ENCODE measurements around the gene ITGB6. TPM values are rescaled to one million over a fixed set of nuclear protein-coding genes. Genes with fewer than 3 reads are reported as not detected.

Gene ITGB6
- total RNA-seq, 3 donors from 2014 or later = not detected

DNA sequence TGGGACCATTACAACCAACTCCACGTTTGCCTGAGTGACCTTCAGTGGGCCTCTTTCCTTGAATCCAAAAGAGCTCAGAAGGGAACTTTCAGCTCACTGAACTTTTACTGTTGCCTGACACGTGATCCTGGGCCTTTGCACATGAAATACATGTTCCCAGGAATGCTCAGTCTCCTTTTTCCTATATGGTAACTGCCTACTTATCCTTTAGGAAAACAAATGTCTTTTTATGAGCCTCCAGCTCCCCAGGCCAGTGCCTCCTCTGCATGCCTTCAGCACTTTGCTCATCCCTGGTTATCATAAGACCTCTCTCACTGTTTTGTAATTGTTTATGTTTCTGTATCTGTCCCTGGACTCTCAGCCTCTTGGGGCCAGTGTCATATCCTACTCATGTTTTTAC, 142.7 kb downstream of the ITGB6 start:
- Mint-ChIP-seq H3K36me3 (ENCODE audit: insufficient read depth) (no peaks in the 10 kb centered on the region), H3K4me1 (ENCODE audit: low read depth) (no peaks in the 10 kb centered on the region), H3K9me3 (no peaks in the 10 kb centered on the region), H3K27me3 (ENCODE audit: low read depth) (peaks cover 45% of the 10 kb centered on the region), H3K4me3 (no peak overlapping the region)
- ATAC-seq = no peak
- DNase-seq = no peak

DNA sequence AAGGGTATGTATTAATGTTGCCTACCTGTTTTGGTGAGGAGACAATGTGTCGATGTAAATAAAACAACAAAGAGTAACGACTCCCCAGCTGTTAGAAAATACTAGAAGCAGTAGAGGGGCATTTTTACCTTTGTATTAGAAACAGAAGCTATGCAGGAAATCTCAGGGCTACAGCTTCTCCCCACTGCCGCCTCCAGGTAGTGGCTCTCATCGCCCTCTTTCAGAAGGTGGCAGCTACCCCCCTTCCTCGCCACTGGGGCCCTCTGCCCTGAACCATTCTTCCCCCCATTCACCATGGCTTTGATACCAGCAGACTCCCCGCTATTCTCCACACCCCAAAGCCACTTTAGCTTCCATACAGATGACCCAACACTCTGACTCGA, 144.4 kb downstream of the ITGB6 start:
- ATAC-seq (no peak), DNase-seq (no peak)
- peaks cover 41% of the 10 kb centered on the region for H3K27me3 Mint-ChIP-seq (ENCODE audit: low read depth)
- H3K36me3 Mint-ChIP-seq (ENCODE audit: insufficient read depth) = no peaks in the 10 kb centered on the region
- H3K4me1 Mint-ChIP-seq (ENCODE audit: low read depth) = no peaks in the 10 kb centered on the region
- H3K9me3 Mint-ChIP-seq = no peaks in the 10 kb centered on the region
- H3K4me3 Mint-ChIP-seq = no peak overlapping the region

DNA sequence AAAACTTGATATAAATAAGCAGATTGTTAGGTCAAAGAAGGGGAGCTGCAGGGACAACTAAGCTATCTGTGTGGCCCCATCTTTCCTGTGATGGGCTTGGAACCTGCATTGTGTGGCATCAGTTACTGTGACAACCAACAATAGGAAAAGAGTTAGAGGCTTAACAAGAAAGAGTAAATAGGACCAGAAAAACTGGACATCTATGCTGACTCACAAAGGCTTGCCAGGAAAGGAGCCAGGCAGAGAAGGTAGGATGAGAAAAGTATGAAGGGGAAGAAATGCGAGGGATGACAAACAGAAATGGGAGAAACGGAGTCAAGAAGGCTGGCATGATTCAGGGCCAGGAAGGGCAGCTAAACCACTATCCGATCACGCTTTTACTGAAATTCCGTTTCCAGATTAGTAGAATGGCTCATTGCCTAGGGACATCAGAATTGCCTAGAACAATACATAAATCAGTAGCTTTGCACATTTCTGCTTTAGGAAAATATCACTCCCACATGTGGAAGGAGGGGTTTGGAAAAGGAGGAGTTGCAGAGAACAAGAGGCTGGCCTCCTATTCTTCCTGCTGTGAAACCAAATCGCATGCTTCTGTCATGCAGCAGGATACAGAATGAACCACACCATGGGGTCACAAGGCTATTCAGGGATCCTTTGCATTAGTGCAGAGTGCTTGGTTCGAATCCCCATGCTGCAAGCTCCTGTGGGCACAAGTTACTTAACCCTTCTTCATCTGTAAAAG, 144.9 kb downstream of the ITGB6 start:
- DNase-seq (no peak), ATAC-seq (no peak)
- Mint-ChIP-seq H3K36me3 (ENCODE audit: insufficient read depth) (no peaks in the 10 kb centered on the region), H3K9me3 (no peaks in the 10 kb centered on the region), H3K27me3 (ENCODE audit: low read depth) (peaks cover 35% of the 10 kb centered on the region), H3K4me3 (no peak overlapping the region), H3K4me1 (ENCODE audit: low read depth) (no peaks in the 10 kb centered on the region)

DNA sequence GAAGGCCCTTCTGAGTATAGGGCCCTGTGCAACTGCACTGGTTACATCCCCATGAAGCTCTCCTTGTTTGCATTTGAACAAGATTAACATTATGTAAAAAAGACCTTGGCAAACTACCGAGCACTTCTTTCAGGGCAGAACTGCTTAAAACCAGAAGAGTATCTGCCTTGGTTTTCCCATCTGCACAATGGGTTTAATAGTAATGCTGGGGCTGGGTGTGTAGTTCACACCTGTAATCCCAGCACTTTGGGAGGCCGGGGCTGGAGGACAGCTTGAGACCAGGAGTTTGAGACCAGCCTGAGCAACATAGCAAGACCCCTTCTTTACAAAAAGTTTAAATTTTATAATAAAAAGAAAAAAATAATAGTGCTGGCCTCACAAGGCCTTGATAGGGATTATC, 146.1 kb downstream of the ITGB6 start:
- ATAC-seq (no peak), DNase-seq (no peak)
- H3K9me3 Mint-ChIP-seq = no peaks in the 10 kb centered on the region
- no peak overlapping the region for H3K4me3 Mint-ChIP-seq
- peaks cover 24% of the 10 kb centered on the region for H3K27me3 Mint-ChIP-seq (ENCODE audit: low read depth)
- no peaks in the 10 kb centered on the region for H3K36me3 Mint-ChIP-seq (ENCODE audit: insufficient read depth)
- H3K4me1 Mint-ChIP-seq (ENCODE audit: low read depth) = no peaks in the 10 kb centered on the region

DNA sequence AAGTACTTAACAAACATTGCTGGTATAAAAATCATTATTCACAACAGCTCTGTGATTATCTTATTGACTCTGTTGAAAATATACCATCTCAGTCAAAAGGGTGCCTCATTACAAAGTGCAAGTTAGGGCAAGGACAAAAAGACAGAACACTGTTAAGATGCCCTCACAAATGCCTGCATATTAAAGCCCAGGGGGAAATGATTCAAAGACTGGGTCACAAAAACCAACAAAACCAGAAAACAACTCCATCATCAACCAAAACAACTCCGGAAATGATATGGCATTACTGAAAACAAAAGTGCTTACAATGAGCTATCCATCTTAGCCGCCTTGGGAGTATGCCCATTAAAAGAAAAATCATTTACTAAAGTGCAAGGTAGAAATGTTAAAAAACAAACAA, 147.5 kb downstream of the ITGB6 start:
- Mint-ChIP-seq H3K9me3 (no peaks in the 10 kb centered on the region), H3K4me3 (no peak overlapping the region), H3K4me1 (ENCODE audit: low read depth) (no peaks in the 10 kb centered on the region), H3K36me3 (ENCODE audit: insufficient read depth) (no peaks in the 10 kb centered on the region), H3K27me3 (ENCODE audit: low read depth) (peaks cover 17% of the 10 kb centered on the region)
- ATAC-seq (no peak), DNase-seq (no peak)

DNA sequence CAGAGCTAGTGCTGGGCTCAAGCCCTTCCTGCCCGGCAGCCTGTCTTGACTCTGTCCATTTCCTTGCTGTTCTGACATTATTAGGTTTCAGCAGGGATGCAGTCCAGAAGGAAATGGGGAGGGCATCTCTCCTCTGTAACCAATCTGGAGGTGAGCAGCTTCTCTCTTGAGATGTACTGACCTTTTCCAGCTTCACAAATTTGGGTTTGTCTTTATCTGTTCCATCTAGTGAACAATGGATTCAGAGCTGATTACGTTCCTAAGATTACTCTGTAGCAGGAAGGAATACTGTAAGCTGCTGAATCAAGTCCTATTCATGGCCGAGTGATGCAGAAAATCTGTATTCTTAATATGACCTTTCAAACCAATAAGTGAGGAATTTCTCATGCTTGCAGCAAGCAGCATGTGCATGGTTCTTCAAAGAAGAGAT, 148.7 kb downstream of the ITGB6 start:
- Mint-ChIP-seq H3K4me1 (ENCODE audit: low read depth) (no peaks in the 10 kb centered on the region), H3K9me3 (no peaks in the 10 kb centered on the region)

DNA sequence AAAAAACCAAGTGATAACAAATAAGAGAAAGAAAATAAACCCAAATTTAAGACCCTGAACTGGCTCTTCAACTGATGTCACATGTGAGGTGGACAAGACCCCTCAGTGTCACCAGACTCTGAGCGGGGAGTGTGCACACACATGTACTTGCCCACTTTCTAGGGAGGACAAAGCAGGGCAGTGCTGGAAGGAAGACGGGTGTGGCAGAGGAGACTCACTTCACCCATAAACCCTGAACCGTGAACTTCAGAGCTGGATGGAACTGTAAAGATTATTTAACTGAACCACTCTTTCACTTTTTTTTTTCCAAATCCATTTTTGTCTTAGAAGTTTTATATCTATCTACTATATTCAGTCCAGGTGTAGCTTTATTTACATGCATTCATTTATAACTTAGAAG, 149.9 kb downstream of the ITGB6 start:
- no peaks in the 10 kb centered on the region for H3K36me3 Mint-ChIP-seq (ENCODE audit: insufficient read depth)
- H3K27me3 Mint-ChIP-seq (ENCODE audit: low read depth) = peaks cover 15% of the 10 kb centered on the region
- no peaks in the 10 kb centered on the region for H3K9me3 Mint-ChIP-seq
- no peak overlapping the region for H3K4me3 Mint-ChIP-seq
- no peak for ATAC-seq
- H3K4me1 Mint-ChIP-seq (ENCODE audit: low read depth) = no peaks in the 10 kb centered on the region
- no peak for DNase-seq

More for the DNA sequence above, 148.7 kb downstream of the ITGB6 start:
- DNase-seq (no peak), ATAC-seq (no peak)
- Mint-ChIP-seq H3K27me3 (ENCODE audit: low read depth) (peaks cover 17% of the 10 kb centered on the region), H3K4me3 (no peak overlapping the region), H3K36me3 (ENCODE audit: insufficient read depth) (no peaks in the 10 kb centered on the region)

Other genes with a start within 250 kb of the ITGB6 start
- gene PLA2R1, start 137.7 kb downstream of the ITGB6 start, total RNA-seq = under 1 TPM in 2 of 3 donors, not detected in 1; 0.03 to 0.05 TPM

All from activated T-cell treated with anti-CD3 and anti-CD28 coated beads, Interleukin-2, amount 50 U/mL, for 4 hours (primary cell).